CD4-positive, alpha-beta T cell treated with Interleukin-4 for 1 hour (primary cell): Measurements from ENCODE around the gene PHACTR4.
"Not testable (repeated sequence)": the region's sequence is repeated elsewhere in the genome, so short reads cannot be mapped to it uniquely, and the experiment has no call there.

Source experiments
- DNase-seq, 2 donors: peaks; one replicate each; pipeline ENCODE4 v3.0.0-alpha.2; 2020 to 2022

PHACTR4 gene

DNA sequence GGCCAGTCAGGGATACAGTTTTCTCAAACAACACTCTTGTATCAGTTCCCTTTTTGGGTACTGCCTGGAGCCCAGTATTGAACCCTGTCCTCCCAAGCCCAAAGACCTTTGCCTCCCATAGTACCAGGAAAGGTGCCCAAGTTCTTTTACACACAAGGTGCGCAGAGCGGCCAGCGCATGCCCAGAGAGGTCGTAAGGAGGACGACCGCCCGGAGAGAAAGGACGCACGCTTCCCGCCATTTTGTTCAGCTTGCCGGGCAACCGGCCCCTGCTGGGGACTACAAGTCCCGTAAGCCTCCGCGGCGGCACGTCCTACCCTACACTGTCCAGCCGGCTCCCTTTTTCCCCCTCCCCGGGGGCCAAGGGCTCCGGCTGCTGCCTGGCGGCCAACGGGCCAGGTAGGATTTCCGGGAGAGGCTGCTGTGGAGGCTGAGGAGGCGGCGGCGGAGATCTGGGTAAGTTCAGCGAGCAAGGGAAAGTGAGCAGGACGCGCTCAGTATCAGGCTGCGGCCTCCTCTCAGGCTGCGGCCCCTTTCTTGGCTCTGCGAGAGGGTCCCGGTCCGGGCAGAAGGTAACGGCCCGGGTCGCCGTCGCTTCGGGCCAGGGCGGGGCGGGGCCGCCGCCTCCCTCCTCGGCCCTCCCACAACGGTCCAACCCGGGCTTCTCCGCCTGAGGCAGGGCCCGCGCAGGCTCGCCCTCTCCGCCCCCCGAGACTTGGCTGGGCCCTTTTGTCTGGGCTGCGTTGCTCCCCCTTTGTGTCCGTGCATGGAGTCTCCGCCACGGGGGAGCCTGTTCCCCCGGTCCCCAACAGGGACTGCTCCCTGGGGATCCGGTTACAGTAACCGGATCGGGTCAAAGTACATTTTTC, at the start of gene PHACTR4:
TSS of gene PHACTR4 (plus strand) at position 370 of the 868 bp plus-strand sequence. CDS start 37,708 bp downstream, outside the sequence.
- DNase-seq = peak; percentile 84 to 85

DNA sequence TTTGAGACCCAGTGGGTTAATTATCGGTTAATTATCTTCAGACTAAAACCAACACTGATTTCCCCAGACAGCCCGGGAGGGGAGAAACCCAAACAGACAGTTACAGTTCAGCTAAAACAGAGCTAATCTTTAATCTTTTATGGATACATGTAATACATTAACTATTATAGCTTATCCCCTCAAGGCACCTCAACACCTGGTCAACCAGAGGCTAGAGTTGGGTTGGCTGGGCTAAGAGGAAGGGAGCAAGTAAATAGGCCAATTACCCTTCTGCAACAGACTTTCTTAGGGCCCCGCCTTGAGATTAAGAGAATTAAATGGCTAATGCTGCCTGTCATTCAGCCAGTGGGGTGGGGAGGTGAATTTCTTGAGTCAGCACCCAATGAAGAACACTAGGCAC, 47.3 kb upstream of the PHACTR4 start:
- no peak for DNase-seq

DNA sequence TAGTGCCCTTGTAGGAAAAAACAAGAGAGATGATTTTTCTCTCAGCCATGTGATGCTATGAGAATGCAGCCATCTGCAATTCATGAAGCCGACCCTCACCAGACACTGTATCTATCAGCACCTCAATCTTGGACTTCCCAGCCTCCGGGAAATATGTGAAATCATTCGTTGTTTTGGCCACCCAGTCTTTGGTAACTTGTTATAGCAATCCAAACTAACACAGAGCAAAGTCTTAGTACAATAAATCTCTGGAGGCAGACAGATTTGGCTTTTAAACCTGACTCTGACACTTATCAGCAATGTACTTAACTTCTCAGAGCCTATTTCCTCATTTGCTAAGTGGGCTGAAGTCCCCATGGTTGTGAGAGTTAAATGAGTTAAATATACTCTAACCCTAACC, 45.8 kb upstream of the PHACTR4 start:
- DNase-seq = no peak

DNA sequence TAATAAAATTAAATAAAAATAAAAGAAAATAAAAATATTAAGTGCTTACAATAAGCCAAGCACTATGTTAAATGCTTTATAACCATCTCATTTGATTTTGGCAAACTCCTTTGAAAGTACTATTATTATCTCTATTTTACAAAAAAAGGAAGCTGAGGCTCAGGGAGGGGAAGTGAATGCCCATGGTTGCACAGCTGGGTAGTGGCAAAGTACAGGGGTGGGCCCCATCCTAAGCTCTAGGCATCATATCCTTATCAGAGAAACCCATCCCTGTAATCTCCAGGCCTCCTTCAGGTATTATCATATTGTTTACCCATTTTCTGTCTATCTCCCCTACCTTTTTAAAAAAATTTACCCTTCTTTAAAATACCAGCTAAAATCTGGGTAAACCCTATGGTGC, 43.0 kb upstream of the PHACTR4 start:
- DNase-seq = peak in 1 of 2 donors; percentile 22

DNA sequence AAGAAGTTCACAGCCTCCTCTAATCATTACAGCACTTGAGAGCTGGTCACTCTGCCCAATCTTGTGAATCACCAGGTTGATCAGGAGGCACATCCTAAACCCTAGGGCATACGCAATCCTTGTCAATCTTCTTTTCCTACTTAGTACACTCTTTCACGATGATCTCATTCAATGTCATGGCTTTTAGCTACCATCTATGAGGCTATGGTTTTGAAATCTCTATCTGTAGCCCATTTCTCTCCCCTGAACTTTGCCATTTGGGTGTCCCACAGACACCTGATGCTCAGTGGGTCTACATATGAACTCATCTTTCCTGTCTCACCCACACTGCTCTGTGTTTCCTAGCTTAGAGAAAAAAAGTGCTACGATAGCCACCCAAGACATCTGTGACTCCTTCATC, 42.6 kb upstream of the PHACTR4 start:
- no peak for DNase-seq

DNA sequence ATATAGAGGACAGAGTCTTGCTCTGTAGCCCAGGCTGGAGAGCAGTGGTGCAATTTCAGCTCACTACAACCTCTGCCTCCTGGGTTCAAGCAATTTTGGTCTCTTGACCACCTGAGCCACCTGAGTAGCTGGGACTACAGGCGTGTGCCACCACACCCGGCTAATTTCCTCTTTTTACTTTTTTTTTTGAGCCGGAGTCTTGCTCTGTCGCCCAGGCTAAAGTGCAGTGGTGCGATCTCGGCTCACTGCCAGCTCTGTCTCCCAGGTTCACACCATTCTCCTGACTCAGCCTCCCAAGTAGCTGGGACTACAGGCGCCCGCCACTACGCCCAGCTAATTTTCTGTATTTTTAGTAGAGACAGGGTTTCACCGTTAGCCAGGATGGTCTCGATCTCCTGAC, 42.1 kb upstream of the PHACTR4 start:
- not testable (repeated sequence) for DNase-seq

DNA sequence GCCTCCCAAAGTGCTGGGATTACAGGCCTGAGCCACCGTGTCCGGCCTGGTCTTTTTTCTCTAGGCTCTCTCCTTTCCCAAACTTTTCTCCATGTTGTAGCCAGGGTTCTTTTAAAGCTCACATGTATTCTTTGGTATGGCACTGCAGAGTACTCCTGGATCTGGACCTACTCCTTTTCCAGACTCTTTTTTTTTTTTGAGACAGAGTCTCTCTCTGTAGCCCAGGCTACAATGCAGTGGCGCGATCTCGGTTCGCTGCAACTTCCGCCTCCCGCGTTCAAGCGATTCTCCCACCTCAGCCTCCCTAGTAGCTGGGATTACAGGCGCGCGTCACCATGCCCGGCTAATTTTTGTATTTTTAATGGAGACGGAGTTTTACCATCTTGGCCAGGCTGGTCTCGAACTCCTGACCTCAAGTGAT, 41.3 kb upstream of the PHACTR4 start:
- no peak for DNase-seq

DNA sequence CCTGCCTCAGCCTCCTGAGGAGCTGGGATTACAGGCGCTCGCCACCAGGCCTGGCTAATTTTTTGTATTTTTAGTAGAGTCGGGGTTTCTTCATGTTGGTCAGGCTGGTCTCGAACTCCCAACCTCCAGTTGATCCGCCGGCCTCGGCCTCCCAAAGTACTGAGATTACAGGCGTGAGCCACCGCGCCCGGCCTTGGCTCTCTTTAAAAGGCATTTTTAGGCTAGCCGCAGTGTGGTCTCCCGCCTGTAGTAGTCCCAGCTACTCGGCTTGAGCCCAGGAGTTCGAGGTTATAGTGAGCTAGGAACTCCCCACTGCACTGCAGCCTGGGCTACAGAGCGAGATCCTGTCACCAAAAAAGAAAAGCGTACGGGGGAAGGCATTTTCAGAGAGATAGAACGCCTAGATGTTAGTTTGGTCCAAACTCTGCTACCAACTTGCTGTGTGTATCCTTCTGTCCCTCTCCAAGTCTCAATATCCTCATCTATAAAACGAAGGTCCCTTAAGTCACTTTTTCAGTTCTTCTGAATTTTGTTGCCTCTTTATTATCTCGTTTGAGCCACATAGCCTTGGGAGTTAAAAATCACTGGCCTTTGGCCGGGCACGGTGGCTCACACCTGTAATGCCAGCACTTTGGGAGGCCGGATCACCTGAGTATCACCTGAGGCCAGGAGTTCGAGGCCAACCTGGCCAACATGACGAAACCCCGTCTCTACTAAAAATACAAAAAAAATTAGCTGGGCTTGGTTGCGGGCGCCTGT, 40.0 kb upstream of the PHACTR4 start:
- no peak for DNase-seq

DNA sequence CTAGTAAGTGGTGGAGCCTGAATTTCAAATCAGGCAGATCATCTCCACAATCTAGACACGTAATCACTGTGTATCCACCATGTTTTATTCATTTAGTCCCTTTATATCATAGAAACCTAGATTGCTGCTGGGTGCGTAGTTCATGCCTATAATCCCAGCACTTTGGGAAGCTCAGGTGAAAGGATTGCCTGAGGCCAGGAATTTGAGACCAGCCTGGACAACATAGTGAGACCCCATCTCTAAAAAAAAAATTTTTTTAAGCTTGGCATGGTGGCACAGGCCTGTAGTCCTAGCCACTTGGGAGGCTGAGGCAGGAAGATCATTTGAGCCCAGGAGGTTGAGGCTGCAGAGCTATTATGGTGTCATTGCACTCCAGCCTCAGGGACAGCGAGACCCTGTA, 30.6 kb upstream of the PHACTR4 start:
- no peak for DNase-seq

DNA sequence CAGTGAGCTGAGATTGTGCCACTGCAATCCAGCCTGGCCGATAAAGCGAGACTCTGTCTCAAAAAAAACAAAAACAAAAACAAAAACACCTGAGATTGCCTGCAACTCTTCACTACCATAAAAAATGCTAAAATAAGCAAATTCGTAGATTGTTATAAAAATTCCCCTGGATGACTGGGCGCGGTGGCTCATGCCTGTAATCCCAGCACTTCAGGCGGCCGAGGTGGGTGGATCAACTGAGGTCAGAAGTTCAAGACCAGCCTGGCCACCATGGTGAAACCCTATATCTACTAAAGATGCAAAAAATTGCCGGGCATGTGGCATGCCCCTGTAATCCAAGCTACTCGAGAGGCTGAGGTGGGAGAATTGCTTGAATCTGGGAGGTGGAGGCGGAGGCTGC, 30.0 kb upstream of the PHACTR4 start:
- no peak for DNase-seq

DNA sequence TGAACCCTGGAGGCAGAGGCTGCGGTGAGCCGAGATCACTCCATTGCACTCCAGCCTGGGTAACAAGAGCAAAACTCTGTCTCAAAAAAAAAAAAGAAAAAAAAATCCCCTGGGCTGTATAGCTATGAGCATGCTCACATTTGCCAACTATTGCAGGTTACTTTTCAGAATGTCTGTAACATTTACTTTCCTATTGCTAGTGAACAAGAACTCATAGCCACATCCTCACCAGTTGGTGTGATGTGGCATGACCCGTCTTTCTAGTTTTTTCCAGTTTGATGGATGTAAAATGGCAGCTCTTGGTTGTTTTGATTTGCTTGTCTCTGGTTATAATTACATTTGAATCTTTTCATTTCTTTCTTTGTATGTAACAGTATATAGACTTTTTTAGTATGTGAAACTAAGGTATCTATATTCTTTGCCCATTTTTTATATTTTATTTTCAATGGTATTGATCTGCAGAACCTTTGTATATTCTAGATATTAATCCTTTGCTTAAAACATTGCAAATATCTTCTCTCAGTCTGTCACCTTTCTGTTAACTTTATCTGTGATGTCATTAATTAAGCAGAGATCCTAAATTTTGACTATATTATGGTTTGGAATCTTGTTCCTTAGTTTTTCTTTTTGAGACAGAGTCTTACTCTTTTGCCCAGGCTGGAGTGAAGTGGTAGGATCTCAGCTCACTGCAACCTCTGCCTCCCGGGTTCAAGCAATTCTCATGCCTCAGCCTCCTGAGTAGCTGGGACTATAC, 29.1 kb upstream of the PHACTR4 start:
- no peak for DNase-seq

DNA sequence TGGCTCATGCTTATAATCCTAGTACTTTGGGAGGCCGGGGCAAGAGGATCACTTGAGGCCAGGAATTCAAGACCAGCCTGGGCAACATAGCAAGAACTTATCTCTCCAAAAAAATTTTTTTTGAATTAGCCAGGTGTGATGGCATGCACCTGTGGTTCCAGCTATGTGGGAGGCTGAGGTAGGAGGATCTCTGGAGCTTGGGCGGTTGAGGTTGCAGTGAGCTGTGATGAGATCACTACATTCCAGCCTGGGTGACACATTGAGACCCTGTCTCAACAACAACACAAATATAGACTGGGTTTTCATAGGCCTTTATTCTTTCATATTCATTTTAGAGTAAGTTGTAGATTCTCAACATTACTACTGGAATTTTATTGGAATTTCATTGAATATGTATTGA, 27.9 kb upstream of the PHACTR4 start:
- no peak for DNase-seq

DNA sequence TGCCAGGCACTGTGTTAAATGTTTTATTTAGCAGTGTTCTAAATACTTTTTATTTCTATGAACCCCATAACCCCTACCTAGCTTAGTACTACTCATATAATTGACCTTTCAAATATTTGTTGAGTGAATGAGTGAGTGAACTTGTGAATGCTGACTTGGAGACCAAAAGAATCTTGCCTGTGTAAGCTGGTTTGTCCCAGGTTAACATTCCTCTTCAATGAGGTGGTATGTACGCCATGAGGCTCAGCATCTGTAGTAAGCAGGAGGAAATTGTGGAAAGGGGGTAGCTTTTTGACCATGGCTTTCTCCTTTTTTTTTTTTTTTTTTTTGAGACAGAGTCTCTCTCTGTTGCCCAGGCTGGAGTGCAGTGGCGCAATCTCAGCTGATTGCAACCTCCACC, 26.1 kb upstream of the PHACTR4 start:
- no peak for DNase-seq

DNA sequence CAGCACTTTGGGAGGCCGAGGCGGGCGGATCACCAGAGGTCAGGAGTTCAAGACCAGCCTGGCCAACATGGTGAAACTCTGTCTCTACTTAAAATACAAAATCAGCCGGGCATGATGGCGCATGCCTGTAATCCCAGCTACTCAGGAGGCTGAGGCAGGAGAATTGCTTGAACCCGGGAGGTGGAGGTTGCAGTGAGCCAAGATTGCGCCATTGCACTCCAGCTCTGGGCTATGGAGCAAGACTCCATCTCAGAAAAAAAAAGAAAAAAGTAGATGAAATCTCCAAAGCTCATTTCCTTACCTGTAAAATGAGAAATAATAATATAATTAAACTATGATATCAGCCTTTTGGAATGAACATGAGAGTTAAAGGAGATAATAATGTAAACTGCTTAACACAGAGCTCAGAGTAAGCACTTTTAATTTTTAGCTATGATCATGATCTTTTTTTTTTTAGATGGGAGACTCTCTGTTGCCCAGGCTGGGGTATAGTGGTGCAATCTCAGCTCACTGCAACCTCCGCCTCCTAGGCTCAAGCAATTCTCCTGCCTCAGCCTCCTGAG, 16.2 kb upstream of the PHACTR4 start:
- DNase-seq = not testable (repeated sequence)

DNA sequence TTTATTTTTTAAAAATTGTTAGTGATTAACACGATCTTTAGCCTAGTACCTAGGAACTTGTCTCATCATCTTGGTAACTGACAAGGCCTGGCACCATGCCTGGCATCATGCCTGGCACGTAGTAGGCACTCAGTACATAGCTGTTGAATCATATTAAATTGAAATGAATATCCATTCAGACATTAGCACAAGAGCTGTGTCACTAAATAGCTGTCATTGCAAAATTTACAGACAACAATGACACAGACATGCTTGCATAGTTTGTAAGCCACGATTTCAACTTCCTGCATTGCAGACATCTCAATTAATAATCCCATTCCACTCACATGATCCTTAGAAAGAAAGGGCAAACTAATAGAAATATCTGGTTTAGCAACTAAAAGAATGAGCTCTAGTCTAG, 15.4 kb upstream of the PHACTR4 start:
- no peak for DNase-seq

DNA sequence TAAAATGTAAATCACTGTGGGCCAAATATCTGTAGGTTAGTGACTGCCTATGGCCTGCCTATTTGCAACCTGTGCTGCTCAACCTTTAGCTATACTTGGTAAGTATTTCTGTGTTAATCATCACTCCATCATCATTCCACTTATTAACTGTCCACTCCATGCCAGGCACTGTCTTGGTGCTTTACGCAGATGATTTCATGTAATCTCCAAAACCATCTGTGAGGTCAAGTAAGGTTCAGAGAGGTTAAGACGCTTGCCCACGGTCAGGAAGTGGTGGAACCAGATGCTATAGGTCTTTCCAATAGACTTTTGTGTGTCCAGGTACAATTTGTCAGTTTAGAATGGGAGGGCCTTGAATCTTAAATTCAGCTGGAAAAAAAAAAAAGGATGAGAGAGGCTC, 10.8 kb upstream of the PHACTR4 start:
- no peak for DNase-seq

DNA sequence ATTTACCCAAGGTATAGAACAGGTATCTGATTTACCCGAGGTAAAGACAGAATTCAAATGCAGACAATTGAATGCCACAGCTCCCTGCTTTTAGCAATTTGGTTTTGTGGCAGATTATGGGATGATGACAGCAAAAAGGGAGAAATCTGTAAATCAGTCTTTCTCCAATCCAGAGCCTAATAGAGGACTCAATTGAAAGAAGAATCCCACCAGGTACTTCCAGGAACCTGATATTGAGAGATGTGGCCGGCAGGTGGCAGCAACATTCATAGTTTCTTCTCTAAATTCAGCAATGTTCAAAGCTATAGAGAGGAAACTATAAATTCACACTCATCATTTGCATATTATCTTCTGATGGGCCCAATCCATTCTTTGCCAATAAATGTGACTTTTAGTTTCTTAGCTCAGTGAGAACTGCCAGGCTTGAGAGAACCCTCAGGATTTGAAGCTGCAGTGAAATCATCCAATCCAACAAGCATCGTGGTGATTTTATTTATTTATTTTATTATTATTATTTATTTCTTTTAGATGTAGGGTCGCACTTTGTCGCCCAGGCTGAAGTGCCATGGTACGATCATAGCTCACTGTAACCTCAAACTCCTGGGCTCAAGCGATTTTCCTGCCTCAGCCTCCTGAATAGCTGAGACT, 9.8 kb upstream of the PHACTR4 start:
- DNase-seq = peak; percentile 73 to 76

DNA sequence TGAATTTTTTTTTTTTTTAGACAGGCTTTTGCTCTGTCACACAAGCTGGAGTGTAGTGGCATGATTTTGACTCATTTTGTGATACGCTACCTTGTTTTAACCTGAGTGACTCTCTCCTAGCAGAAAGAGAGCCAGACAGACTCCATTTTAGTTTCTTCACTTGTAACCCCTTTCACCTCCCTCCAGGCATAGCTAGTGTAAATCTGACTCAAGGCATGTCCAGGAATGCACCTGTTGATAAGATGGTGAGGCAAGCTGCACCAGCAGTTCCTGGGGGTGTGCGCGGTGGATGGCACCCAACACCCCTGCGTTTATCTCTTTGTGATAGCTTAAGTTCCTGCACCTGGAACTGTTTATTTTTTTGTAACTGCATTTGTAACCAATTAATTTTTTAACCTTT, 4.7 kb upstream of the PHACTR4 start:
- DNase-seq = no peak

DNA sequence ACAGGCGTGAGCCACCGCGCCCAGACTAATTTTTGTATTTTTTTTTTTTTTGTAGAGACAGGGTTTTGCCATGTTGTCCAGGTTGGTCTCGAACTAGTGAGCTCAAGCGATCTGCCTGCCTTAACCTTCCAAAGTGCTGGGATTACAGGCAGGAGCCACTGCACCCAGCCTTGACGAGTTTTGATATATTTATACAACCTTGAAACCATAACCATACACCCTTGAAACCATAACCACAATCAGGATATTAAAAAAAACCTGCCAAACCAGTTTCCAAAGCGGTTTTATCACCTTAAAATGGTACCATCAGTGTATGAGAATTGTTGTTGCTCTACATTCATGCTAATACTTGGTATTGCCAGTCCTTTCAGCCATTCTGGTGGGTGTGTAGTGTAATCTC, 3.7 kb upstream of the PHACTR4 start:
- DNase-seq = peak in 1 of 2 donors; percentile 42

DNA sequence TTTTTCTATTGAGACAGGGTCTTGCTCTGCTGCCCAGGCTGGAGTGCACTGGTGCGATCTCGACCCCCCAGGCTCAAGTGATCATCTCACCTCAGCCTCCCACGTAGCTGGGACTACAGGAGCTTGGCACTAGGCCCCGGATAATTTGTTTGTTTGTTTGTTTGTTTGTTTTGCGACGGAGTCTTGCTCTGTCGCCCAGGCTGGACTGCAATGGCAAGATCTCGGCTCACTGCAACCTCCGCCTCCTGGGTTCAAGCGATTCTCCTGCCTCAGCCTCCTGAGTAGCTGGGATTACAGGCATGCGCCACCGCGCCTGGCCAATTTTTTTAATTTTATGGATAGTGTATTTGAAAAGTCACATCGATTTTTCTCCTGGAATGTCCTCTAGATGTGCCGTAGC, 932 bp upstream of the PHACTR4 start:
- not testable (repeated sequence) for DNase-seq

DNA sequence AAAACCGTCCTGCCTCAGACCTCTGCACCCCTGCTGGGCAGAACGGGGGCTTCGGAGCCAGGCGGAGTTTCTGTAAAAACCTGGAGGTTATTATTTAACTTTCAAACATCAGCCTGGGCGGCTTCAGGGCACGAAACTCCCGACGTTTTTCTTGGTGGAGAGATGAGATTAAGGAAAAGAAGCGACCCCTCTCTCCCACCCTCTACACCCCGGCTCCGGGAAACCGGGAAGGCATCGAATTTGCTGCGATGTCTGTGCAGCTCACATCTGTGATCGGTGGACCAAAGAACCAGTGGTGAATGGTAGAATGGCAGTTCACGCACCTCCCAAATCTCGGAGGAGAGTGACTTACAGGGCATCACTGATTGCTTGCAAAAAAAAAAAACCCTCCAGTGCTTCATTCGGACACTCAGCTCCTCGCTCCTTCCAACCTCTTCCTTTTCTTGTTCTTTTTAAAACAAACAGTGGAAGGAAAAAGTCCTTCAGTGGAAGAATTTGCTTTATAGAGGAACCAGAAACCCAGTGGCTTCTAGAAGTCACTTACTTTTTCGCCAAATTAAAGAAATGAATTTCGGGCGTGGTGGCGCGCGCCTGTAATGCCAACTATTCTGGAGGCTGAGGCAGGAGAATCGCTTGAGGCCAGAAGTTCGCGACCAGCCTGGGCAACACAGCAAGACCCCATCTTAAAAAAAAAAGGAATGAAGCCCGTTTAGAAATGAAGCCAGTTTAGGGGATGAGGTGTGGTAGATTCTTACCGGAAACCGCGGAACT, 884 bp downstream of the PHACTR4 start:
- DNase-seq = no peak

DNA sequence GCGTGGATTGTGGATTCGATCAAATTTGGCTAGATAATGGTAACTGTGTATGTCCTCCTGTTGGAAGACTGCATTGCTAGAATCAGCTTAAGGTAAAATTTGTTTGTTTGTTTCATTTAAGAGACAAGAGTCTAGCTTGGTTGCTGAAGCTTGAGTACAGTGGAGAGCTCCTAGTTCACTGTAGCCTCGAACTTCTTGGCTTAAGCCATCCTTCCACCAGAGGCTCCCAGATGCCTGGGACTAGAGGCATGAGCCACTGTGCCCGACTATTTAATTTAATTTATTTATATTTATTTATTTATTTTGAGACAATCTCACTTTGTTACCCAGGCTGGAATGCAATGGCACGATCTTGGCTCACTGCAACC, 1.5 kb downstream of the PHACTR4 start:
- no peak for DNase-seq
